ENCODE measurements around the gene CDC20B.

Gene CDC20B

DNA sequence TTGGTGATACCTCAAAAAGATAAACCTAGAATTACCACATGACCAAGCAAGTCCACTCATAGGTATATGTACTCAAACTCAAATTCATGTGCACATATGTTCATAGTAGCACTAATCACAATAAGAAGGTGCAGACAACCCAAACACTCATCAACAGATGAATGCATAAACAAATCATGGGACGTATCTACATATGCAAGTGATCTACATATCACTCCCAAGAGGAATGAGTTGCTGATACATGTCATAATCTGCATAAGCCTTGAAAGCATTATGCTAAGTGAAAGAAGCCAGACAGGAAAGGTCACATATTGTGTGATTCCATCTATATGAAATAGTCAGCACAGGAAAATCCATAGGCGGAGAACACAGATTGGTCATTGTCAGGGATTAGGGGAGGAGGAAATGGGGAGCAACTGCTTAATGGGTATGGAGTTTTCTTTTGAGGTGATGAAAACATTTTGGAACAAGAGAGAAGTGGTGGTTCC lies 23.6 kb downstream of the CDC20B start:
- no peaks in the 10 kb centered on the region for H3K9me3 ChIP-seq
- no peak for DNase-seq (ENCODE audit: low spot score in 2 of 2)
- in situ Hi-C loops (cut with MboI; ENCODE audit: low sequenced_read_pairs), result no loop called here
- peaks cover 4% of the 10 kb centered on the region; the same call in 1 of the 2 replicates for H3K4me1 ChIP-seq
- H3K27me3 ChIP-seq (ENCODE audit: low read depth), result peaks cover 11% of the 10 kb centered on the region
- no peak overlapping the region for H3K4me3 ChIP-seq
- no peaks in the 10 kb centered on the region for H3K36me3 ChIP-seq (replicated peaks)

DNA sequence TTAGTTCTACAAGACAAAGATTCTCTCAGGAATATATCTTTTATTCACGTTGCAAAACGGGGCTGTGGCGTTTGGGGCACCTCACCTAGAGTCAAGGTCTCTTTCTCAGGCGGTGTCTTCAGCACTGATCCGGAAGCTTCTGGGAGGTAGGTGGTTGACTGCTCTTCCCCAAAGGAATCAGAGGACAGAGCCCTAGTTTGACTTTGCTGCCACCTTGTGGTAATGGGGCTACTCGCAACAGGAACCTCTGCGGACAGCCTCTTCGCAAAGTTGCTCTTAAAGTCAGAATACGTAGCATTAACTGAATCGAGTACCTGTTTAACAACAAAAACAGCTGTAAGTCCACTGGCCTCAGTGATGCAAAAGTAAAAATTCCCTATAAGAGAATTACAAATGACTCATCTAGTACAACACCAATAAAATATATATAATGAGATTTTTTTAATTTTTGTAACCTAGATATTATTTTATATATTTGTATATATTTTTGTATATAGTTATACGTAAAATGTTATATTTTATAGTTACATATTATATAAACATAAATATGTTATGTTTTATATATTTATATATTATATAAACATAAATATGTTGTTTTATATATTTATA lies 26.3 kb downstream of the CDC20B start:
- Histone ChIP-seq H3K9me3 (no peaks in the 10 kb centered on the region), H3K4me1 (peaks cover 4% of the 10 kb centered on the region; the same call in 1 of the 2 replicates), H3K36me3 (replicated peaks) (no peaks in the 10 kb centered on the region), H3K4me3 (no peak overlapping the region), H3K27me3 (ENCODE audit: low read depth) (peaks cover 12% of the 10 kb centered on the region; the same call in 1 of the 2 replicates)
- in situ Hi-C loops (cut with MboI; ENCODE audit: low sequenced_read_pairs), result no loop called here
- DNase-seq (ENCODE audit: low spot score in 2 of 2), result peak; percentile 86 to 88

DNA sequence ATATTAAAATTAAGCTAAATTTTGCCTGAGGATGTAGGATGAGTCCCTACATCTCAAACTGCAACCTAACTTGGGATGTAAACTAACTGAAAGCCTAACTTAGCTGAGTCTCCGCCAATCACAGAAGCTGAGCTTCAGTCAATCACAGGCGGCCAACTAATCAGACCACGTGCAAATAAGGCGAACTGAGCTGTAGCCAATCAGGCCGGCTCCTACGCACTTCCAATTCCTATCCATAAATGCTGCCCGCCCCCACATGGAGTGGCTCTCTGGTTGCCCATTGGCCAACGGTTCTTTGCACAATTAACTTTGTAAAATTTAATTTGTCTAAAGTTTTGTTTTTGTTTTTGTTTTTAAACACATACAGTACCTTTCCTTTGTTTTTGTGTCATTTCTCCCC lies 26.9 kb downstream of the CDC20B start:
- in situ Hi-C loops (cut with MboI; ENCODE audit: low sequenced_read_pairs), result no loop called here
- peaks cover 12% of the 10 kb centered on the region; the same call in 1 of the 2 replicates for H3K27me3 ChIP-seq (ENCODE audit: low read depth)

GRCh38 chr5:55143624-55144023 lies 29.4 kb downstream of the CDC20B start:
- Histone ChIP-seq H3K4me3 (no peak overlapping the region), H3K9me3 (no peaks in the 10 kb centered on the region), H3K36me3 (replicated peaks) (no peaks in the 10 kb centered on the region), H3K27me3 (ENCODE audit: low read depth) (peaks cover 9% of the 10 kb centered on the region; the same call in 1 of the 2 replicates), H3K4me1 (no peaks in the 10 kb centered on the region)
- in situ Hi-C loops (cut with MboI; ENCODE audit: low sequenced_read_pairs), result no loop called here
- no peak for DNase-seq (ENCODE audit: low spot score in 2 of 2)

More for the DNA sequence above, 26.9 kb downstream of the CDC20B start:
- DNase-seq (ENCODE audit: low spot score in 2 of 2), result peak in 1 of 2 experiments; percentile 16
- no peaks in the 10 kb centered on the region for H3K36me3 ChIP-seq (replicated peaks)
- H3K4me3 ChIP-seq, result no peak overlapping the region
- peaks cover 4% of the 10 kb centered on the region; the same call in 1 of the 2 replicates for H3K4me1 ChIP-seq
- no peaks in the 10 kb centered on the region for H3K9me3 ChIP-seq

GRCh38 chr5:55141945-55142690 lies 30.9 kb downstream of the CDC20B start:
- Histone ChIP-seq H3K4me3 (no peak overlapping the region), H3K4me1 (no peaks in the 10 kb centered on the region), H3K9me3 (no peaks in the 10 kb centered on the region), H3K36me3 (replicated peaks) (no peaks in the 10 kb centered on the region), H3K27me3 (ENCODE audit: low read depth) (peaks cover 9% of the 10 kb centered on the region; the same call in 1 of the 2 replicates)
- in situ Hi-C loops (cut with MboI; ENCODE audit: low sequenced_read_pairs), result no loop called here
- DNase-seq (ENCODE audit: low spot score in 2 of 2), result no peak

- Histone ChIP-seq H3K4me3 (no peak overlapping the region), H3K9me3 (no peaks in the 10 kb centered on the region), H3K36me3 (replicated peaks) (no peaks in the 10 kb centered on the region), H3K4me1 (no peaks in the 10 kb centered on the region), H3K27me3 (ENCODE audit: low read depth) (peaks cover 9% of the 10 kb centered on the region; the same call in 1 of the 2 replicates)
- no peak for DNase-seq (ENCODE audit: low spot score in 2 of 2)
- in situ Hi-C loops (cut with MboI; ENCODE audit: low sequenced_read_pairs), result no loop called here
These were observed 31.9 kb downstream of the CDC20B start for GRCh38 chr5:55140908-55141665.

GRCh38 chr5:55136521-55136920 lies 36.5 kb downstream of the CDC20B start:
- no peaks in the 10 kb centered on the region for H3K36me3 ChIP-seq (replicated peaks)
- DNase-seq (ENCODE audit: low spot score in 2 of 2), result no peak
- H3K4me1 ChIP-seq, result no peaks in the 10 kb centered on the region
- no peak overlapping the region for H3K4me3 ChIP-seq
- in situ Hi-C loops (cut with MboI; ENCODE audit: low sequenced_read_pairs), result no loop called here
- no peaks in the 10 kb centered on the region for H3K9me3 ChIP-seq
- peaks cover 11% of the 10 kb centered on the region for H3K27me3 ChIP-seq (ENCODE audit: low read depth)

DNA sequence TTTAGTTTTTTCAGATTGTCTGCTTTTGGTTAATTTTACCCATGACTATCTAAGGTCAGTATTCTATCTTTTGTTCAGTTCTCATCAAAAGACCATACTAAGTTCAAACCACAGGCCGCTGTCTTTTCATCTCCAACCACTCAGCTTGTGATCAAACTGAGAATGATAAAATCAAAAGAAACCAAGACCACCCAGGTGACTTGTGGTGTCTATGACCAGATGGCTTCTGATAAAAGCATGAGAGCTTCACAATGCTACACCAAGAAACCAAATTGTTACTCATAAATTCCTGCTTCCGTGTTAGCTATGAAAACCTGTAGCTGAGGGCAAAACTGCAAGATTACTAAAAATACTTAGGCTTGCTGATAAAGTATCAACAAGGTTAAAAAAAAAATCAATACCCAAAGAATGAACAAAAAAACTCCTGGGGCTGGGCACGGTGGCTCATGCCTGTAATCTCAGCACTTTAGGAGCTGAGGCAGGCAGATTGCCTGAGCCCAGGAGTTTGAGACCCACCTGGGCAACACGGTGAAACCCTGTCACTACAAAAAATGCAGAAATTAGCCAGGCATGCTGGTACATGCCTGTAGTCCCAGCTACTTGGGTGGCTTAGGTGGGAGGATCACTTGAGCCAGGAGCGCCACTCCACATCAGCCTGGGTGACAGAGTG lies 38.8 kb downstream of the CDC20B start:
- H3K4me1 ChIP-seq, result no peaks in the 10 kb centered on the region
- H3K4me3 ChIP-seq, result no peak overlapping the region
- no peaks in the 10 kb centered on the region for H3K36me3 ChIP-seq (replicated peaks)
- H3K27me3 ChIP-seq (ENCODE audit: low read depth), result peaks cover 11% of the 10 kb centered on the region
- in situ Hi-C loops (cut with MboI; ENCODE audit: low sequenced_read_pairs), result no loop called here
- no peak for DNase-seq (ENCODE audit: low spot score in 2 of 2)
- H3K9me3 ChIP-seq, result no peaks in the 10 kb centered on the region

GRCh38 chr5:55123365-55123764 lies 49.6 kb downstream of the CDC20B start:
- Histone ChIP-seq H3K36me3 (replicated peaks) (no peaks in the 10 kb centered on the region), H3K9me3 (no peaks in the 10 kb centered on the region), H3K4me3 (no peak overlapping the region), H3K4me1 (no peaks in the 10 kb centered on the region), H3K27me3 (ENCODE audit: low read depth) (peaks cover 16% of the 10 kb centered on the region; the same call in 1 of the 2 replicates)
- in situ Hi-C loops (cut with MboI; ENCODE audit: low sequenced_read_pairs), result no loop called here
- no peak for DNase-seq (ENCODE audit: low spot score in 2 of 2)

GRCh38 chr5:55114061-55114460 lies 58.9 kb downstream of the CDC20B start:
- H3K27me3 ChIP-seq (ENCODE audit: low read depth), result peaks cover 5% of the 10 kb centered on the region
- no peak overlapping the region for H3K4me3 ChIP-seq
- H3K4me1 ChIP-seq, result peaks cover 4% of the 10 kb centered on the region
- no peak for DNase-seq (ENCODE audit: low spot score in 2 of 2)
- H3K36me3 ChIP-seq (replicated peaks), result no peaks in the 10 kb centered on the region
- no peaks in the 10 kb centered on the region for H3K9me3 ChIP-seq
- in situ Hi-C loops (cut with MboI; ENCODE audit: low sequenced_read_pairs), result no loop called here

DNA sequence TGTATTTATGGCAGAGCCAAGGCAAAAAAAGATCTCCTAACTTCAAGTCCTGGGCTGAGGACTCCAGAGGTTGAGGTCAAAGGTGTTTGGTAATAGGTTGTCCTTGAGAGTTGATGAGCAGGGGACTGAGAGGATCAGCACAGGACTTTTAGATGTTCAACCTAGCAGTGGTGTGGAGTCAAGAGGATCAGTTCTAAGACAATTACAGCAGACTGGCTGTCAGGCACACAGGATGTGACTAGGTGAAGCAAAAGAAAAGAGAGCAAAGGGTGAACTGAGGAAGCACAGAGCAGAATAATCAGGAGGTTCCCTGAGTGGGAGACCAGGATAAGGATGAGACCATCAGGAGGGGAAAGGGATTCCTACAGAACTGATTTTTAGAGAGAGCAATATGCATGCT lies 59.6 kb downstream of the CDC20B start:
- in situ Hi-C loops (cut with MboI; ENCODE audit: low sequenced_read_pairs), result no loop called here
- H3K9me3 ChIP-seq, result no peaks in the 10 kb centered on the region
- no peak for DNase-seq (ENCODE audit: low spot score in 2 of 2)
- no peak overlapping the region for H3K4me3 ChIP-seq
- peaks cover 8% of the 10 kb centered on the region for H3K27me3 ChIP-seq (ENCODE audit: low read depth)
- H3K36me3 ChIP-seq (replicated peaks), result no peaks in the 10 kb centered on the region
- peaks cover 4% of the 10 kb centered on the region for H3K4me1 ChIP-seq

- H3K27me3 ChIP-seq (ENCODE audit: low read depth), result peaks cover 8% of the 10 kb centered on the region
- no peaks in the 10 kb centered on the region for H3K36me3 ChIP-seq (replicated peaks)
- in situ Hi-C loops (cut with MboI; ENCODE audit: low sequenced_read_pairs), result no loop called here
- DNase-seq (ENCODE audit: low spot score in 2 of 2), result peak; percentile 26 to 42
- H3K4me3 ChIP-seq, result no peak overlapping the region
- no peaks in the 10 kb centered on the region for H3K9me3 ChIP-seq
- H3K4me1 ChIP-seq, result peaks cover 4% of the 10 kb centered on the region
These were observed 62.8 kb downstream of the CDC20B start for GRCh38 chr5:55110217-55110616.

- in situ Hi-C loops (cut with MboI; ENCODE audit: low sequenced_read_pairs), result no loop called here
- no peaks in the 10 kb centered on the region for H3K36me3 ChIP-seq (replicated peaks)
- DNase-seq (ENCODE audit: low spot score in 2 of 2), result no peak
- H3K4me1 ChIP-seq, result peaks cover 4% of the 10 kb centered on the region
- peaks cover 8% of the 10 kb centered on the region for H3K27me3 ChIP-seq (ENCODE audit: low read depth)
- H3K4me3 ChIP-seq, result no peak overlapping the region
- no peaks in the 10 kb centered on the region for H3K9me3 ChIP-seq
These were observed 64.3 kb downstream of the CDC20B start for GRCh38 chr5:55108661-55109060.

All from HAP-1 (cell line).